GM23338 (cell line): Measurements from ENCODE around the gene UGT2B17. TPM values are rescaled to one million over a fixed set of nuclear protein-coding genes. Genes with fewer than 3 reads are reported as not detected.

ENCODE experiments used
- ATAC-seq: fragments of 200-7000 bp; cut with Tn5 transposase; 3 replicates; pipeline ENCODE4 v1.9.1; 2020
- DNase-seq: peaks from one replicate; pipeline ENCODE4 v3.0.0-alpha.2; 2015; ENCODE audit warnings: low spot score
- H2AFZ ChIP-seq: fragments of 200-600 bp; sonication (generic); 2 replicates; pipeline ENCODE4 v1.8.0; 2016; ENCODE audit warnings: antibody characterized with exemption, mild to moderate bottlenecking, moderate library complexity
- H3F3A ChIP-seq: fragments of 200-600 bp; sonication (generic); replicated peaks from 2 replicates; pipeline ENCODE4 v1.8.0; 2017; ENCODE audit warnings: antibody characterized with exemption, mixed run types, low read depth
- H3K27ac ChIP-seq: fragments of 200-600 bp; sonication (generic); 2 replicates; pipeline ENCODE4 v1.6.1; 2016; ENCODE audit warnings: low read depth
- H3K27me3 ChIP-seq: fragments of 200-600 bp; sonication (generic); 2 replicates; pipeline ENCODE4 v1.8.0; 2016; ENCODE audit warnings: mild to moderate bottlenecking, mixed run types, moderate library complexity; ENCODE audit not compliant: insufficient read depth
- H3K36me3 ChIP-seq: fragments of 200-600 bp; sonication (generic); 2 replicates; pipeline ENCODE4 v1.8.0; 2016; ENCODE audit warnings: mild to moderate bottlenecking; ENCODE audit not compliant: insufficient read depth
- H3K4me1 ChIP-seq: fragments of 200-600 bp; sonication (generic); 2 replicates; pipeline ENCODE4 v1.8.0; 2016; ENCODE audit warnings: mild to moderate bottlenecking, moderate library complexity; ENCODE audit not compliant: insufficient read depth
- H3K4me2 ChIP-seq: fragments of 200-600 bp; sonication (generic); 2 replicates; pipeline ENCODE4 v1.7.1; 2017; ENCODE audit warnings: mixed run types
- H3K4me3 ChIP-seq: fragments of 200-600 bp; sonication (generic); 2 replicates; pipeline ENCODE4 v1.6.1; 2016; ENCODE audit warnings: mixed run types
- H3K79me2 ChIP-seq: fragments of 200-600 bp; sonication (generic); replicated peaks from 2 replicates; pipeline ENCODE4 v1.8.0; 2017; ENCODE audit warnings: mild to moderate bottlenecking; ENCODE audit not compliant: insufficient read depth
- H3K9me2 ChIP-seq: fragments of 200-600 bp; sonication (generic); 2 replicates; pipeline ENCODE4 v1.8.0; 2017; ENCODE audit not compliant: insufficient read depth
- H4K20me1 ChIP-seq: fragments of 200-600 bp; sonication (generic); replicated peaks from 2 replicates; pipeline ENCODE4 v1.8.0; 2017; ENCODE audit warnings: mild to moderate bottlenecking; ENCODE audit not compliant: insufficient read depth
- H3K27ac Mint-ChIP-seq: 2 replicates; pipeline ENCODE4 v1.8.0; 2020; ENCODE audit warnings: inconsistent platforms, mild to moderate bottlenecking, moderate library complexity, mixed read lengths
- H3K27me3 Mint-ChIP-seq: 3 replicates; pipeline ENCODE4 v1.8.0; 2022; ENCODE audit warnings: low read depth, mild to moderate bottlenecking, moderate library complexity, mixed read lengths, inconsistent platforms; ENCODE audit not compliant: insufficient read depth, poor library complexity
- H3K36me3 Mint-ChIP-seq: 3 replicates; pipeline ENCODE4 v1.8.0; 2021; ENCODE audit warnings: low read depth, mild to moderate bottlenecking, inconsistent platforms, moderate library complexity, mixed read lengths
- H3K4me1 Mint-ChIP-seq: 3 replicates; pipeline ENCODE4 v1.8.0; 2020; ENCODE audit warnings: mild to moderate bottlenecking, inconsistent platforms, mixed read lengths
- H3K4me3 Mint-ChIP-seq: 3 replicates; pipeline ENCODE4 v1.8.0; 2021; ENCODE audit warnings: moderate library complexity, mild to moderate bottlenecking, inconsistent platforms, mixed read lengths
- H3K9me3 Mint-ChIP-seq: 3 replicates; pipeline ENCODE4 v1.8.0; 2020; ENCODE audit warnings: moderate library complexity, mild to moderate bottlenecking, inconsistent platforms, mixed read lengths
- CTCF ChIP-seq, 2 experiments: fragments of 200-600 bp in 1 of 2; sonication (generic) in 1 of 2; conservative IDR thresholded peaks; 2 replicates each; pipeline versions ENCODE4 v1.5.1 to v1.6.1; 2016 to 2017; ENCODE audit warnings: antibody characterized with exemption in 2 of 2, low read depth in 2 of 2, mild to moderate bottlenecking in 2 of 2, moderate library complexity in 1 of 2
- ETS1 ChIP-seq: IDR thresholded peaks from 2 replicates; pipeline ENCODE4 v1.6.1; 2016; ENCODE audit warnings: antibody characterized with exemption
- EZH2 ChIP-seq: fragments of 200-600 bp; sonication (generic); IDR thresholded peaks from one replicate; pipeline ENCODE4 v1.8.0; 2017; ENCODE audit warnings: antibody characterized with exemption, mild to moderate bottlenecking, low read depth; ENCODE audit not compliant: unreplicated experiment
- EZH2phosphoT487 ChIP-seq: fragments of 200-600 bp; sonication (generic); IDR thresholded peaks from one replicate; pipeline ENCODE4 v1.8.1; 2018; ENCODE audit warnings: antibody characterized with exemption; ENCODE audit not compliant: unreplicated experiment
- JUNB ChIP-seq: IDR thresholded peaks from one replicate; pipeline ENCODE4 v1.6.1; 2016; ENCODE audit warnings: antibody characterized with exemption; ENCODE audit not compliant: unreplicated experiment
- REST ChIP-seq: IDR thresholded peaks from one replicate; pipeline ENCODE4 v1.6.1; 2018; ENCODE audit warnings: antibody characterized with exemption; ENCODE audit not compliant: unreplicated experiment
- STAT1 ChIP-seq: IDR thresholded peaks from one replicate; pipeline ENCODE4 v1.6.1; 2016; ENCODE audit warnings: antibody characterized with exemption; ENCODE audit not compliant: unreplicated experiment
- ZNF331 ChIP-seq: fragments of 250-450 bp; sonication (Bioruptor Pico); IDR thresholded peaks from 2 replicates; pipeline ENCODE4 v1.5.0; 2020; ENCODE audit warnings: low read depth, mild to moderate bottlenecking, moderate library complexity
- ZNF462 ChIP-seq: fragments of 250-450 bp; sonication (Bioruptor Pico); IDR thresholded peaks from 2 replicates; pipeline ENCODE4 v1.5.0; 2020; ENCODE audit warnings: mild to moderate bottlenecking, moderate library complexity
- polyA plus RNA-seq: library from polyadenylated mRNA; unstranded; fragments of >200 nt; fragmentation: Nextera tagmentation; extraction: Ambion mirVana; gene quantifications from 2 replicates; pipeline ENCODE4 v1.2.1, GENCODE V29; 2016
- total RNA-seq: library from RNA; depleted of rRNA; stranded (reverse); fragments of >200 nt; shearing (Covaris generic); gene quantifications from 2 replicates; pipeline ENCODE4 v1.2.3, GENCODE V29; 2014

The UGT2B17 gene
- total and polyA plus RNA-seq, 2 experiments from 2014 or later, result not detected

- TF ChIP-seq CTCF (conservative IDR thresholded peaks at IDR 0.05; ENCODE audit: low read depth in 2 of 2), result no peak
- no peak for TF ChIP-seq ZNF331 (CRISPR knock-in tag)
- TF ChIP-seq EZH2phosphoT487, result no peak
- no peak for TF ChIP-seq EZH2
- no peak for TF ChIP-seq REST
Measured at GRCh38 chr4:68581383-68582338, 5.5 kb upstream of the UGT2B17 start (continued).

GRCh38 chr4:68577590-68577989 is 1.5 kb upstream of the UGT2B17 start:
- no peak overlapping the region for H3K4me3 Mint-ChIP-seq
- no peak overlapping the region for H3K27ac Mint-ChIP-seq
- no peaks in the 10 kb centered on the region for H3K36me3 ChIP-seq
- no peak overlapping the region for H3K27ac ChIP-seq
- H3K27me3 Mint-ChIP-seq, result peaks cover 2% of the 10 kb centered on the region
- peaks cover 3% of the 10 kb centered on the region; the same call in 2 of the 3 replicates for H3K36me3 Mint-ChIP-seq
- no peak overlapping the region for H3K4me3 ChIP-seq
- H4K20me1 ChIP-seq, result no peaks in the 10 kb centered on the region
- DNase-seq (no peak), ATAC-seq (no peak)
- peaks cover 4% of the 10 kb centered on the region for H3K9me3 Mint-ChIP-seq
- H3K4me2 ChIP-seq, result no peak overlapping the region
- H2AFZ ChIP-seq, result no peak overlapping the region
- H3K9me2 ChIP-seq, result peaks cover 10% of the 10 kb centered on the region; the same call in 1 of the 2 replicates
- no peaks in the 10 kb centered on the region for H3K79me2 ChIP-seq
- no peaks in the 10 kb centered on the region for H3F3A ChIP-seq
- H3K4me1 ChIP-seq, result no peaks in the 10 kb centered on the region
- peaks cover 3% of the 10 kb centered on the region; the same call in 1 of the 3 replicates for H3K4me1 Mint-ChIP-seq
- H3K27me3 ChIP-seq, result no peaks in the 10 kb centered on the region
- no peak for TF ChIP-seq STAT1
- TF ChIP-seq JUNB, result no peak
- no peak for TF ChIP-seq ZNF462 (CRISPR knock-in tag)
- no peak for TF ChIP-seq ZNF331 (CRISPR knock-in tag)
- no peak for TF ChIP-seq ETS1
